HG03469 (cell line): ENCODE data around the gene ENOX1.
"Not testable (repeated sequence)": the region's sequence is repeated elsewhere in the genome, so short reads cannot be mapped to it uniquely, and the experiment has no call there.

ENCODE experiments used
- ATAC-seq: cut with Tn5 transposase; IDR thresholded peaks from one replicate; pipeline ENCODE4 v1.9.1; 2021; ENCODE audit warnings: mild to moderate bottlenecking, moderate library complexity, moderate number of reproducible peaks; ENCODE audit not compliant: unreplicated experiment

Gene ENOX1

GRCh38 chr13:43786766-43787517, at the start of gene ENOX1:
Gene ENOX1, minus strand, starts transcription at chr13:43786972.
- no peak for ATAC-seq

DNA sequence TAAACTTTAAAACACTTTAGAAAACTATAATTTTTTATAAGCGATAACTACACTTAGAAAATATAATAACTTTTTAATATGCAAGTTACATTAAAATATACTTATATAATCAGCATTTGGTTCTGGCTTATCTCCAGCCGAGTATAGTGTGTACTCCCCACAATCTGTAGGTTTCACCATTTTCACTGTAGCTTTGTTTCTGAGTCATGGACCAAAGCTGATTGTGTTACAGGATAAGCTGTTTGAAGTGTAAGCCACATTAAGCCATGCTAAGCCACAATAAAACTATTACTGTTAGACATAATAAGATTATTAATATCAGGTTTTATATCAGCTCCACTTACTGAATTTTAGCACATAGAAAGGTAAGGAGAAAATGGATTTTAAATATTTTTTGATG, 48.9 kb upstream of the ENOX1 start:
- ATAC-seq: no peak

GRCh38 chr13:43831088-43831487, 44.3 kb upstream of the ENOX1 start:
- ATAC-seq: no peak

DNA sequence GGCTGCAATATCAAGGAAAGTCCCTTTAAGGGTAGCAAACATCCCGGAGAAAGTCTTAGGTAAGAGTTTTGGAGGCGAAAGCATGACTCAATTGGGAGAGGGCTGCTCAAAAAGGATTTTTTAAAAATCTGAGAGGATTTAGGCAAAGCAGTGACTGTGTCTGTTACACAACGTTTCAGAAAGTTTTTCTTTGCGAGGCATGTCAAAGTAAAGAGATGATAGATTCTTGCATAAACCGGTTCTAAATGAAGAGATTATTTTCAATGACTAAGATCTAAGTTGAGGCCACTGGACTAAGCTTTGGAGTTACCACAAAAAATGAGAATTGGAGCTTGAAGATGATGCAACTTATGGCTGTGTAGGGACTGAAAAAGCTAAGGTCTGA, 43.7 kb upstream of the ENOX1 start:
- no peak for ATAC-seq

DNA sequence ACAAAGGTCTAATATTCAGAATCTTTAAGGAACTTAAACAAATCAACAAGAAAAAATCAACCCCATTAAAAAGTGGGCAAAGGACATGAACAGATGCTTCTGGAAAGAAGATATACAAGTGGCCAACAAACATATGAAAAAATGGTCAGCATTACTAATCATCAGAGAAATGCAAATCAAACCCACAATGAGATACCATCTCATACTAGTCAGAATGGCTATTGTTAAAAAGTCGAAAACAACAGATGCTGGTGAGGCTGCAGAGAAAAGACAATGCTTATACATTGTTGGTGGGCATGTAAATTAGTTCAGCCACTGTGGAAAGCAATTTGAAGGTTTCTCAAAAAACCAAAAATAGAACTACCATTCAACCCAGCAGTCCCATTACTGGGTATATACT, 37.9 kb upstream of the ENOX1 start:
- not testable (repeated sequence) for ATAC-seq

DNA sequence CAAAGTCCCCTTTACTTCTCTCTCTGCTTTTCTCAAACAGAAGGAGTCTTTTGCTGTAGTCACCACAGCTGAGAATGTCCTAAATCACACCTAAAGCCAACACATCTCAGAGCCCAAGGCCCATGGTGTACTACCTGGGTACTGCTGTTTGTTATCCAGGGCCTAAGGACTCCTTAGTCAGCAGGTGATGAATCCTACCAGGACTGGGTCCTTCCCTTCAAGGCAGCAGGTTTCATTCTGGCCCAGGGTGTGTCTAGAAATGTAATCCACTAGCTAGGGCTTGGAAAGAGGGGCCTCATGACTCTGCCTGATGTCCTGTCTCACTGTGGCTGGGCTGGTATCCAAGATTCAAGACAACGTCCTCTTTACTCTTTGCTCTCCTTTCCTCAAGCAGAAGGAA, 36.2 kb upstream of the ENOX1 start:
- ATAC-seq: no peak

DNA sequence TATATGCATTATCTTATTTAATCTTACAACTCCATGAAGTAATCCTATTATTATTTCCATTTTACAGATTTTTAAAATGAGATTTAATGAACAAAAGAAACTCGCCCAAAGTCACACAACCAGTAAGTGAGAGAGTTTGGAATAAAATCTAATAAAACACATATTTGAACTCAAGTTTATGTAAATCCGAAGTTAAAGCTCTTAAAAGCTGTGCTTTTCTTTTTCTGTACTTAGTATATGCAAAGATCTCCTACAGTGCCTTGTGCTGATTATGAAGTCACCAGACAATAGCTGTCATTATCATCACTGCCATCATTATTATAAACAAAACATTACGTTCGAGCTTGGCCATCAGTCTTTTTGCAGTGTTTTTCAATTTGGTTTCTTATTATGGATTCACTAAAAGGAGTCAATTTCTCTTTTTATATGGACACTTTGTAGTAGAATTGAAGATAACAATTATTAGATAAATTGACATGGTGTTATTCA, 29.7 kb upstream of the ENOX1 start:
- no peak for ATAC-seq

DNA sequence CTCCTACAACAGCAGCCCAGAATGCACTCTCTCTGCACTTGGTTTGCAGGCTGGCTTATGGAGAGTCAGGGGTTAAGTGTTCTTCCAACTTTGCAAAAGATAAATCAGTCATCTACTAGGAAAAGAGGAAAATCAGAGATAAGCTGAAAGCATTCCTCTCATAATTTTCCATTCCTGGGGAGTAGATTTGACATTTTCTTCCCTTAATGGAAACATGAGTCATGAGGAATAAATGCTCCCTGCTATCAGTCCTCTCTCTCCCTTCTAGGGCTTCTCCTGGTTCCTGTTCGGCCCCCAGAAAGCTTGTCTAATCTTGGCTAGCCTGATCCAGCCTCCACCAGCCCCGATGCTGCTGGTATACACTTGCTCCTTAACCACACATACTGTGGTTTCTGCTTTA, 28.4 kb upstream of the ENOX1 start:
- ATAC-seq: no peak

GRCh38 chr13:43808676-43809075, 21.9 kb upstream of the ENOX1 start:
- ATAC-seq: no peak

DNA sequence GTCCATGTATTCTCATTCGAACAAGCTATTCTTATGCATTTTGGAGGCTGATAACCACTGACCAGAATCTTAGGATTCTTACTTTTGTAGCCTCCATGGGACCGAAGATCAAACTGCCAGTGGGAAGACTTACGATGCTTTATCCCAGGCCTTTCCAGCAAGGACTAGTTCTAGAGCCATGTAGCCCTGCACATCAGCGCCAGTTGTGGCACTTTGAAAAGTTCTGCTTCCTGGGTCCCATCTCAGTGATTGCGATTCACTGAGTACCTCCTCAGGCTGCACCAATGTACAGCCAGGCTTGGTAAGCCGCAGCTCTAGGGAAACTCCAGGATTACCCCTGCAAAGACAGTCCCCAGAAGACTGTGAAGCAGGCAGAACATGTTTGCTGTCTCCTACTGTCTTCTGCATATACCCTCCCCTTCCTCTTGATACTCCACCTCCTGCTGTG, 18.9 kb upstream of the ENOX1 start:
- ATAC-seq: no peak

GRCh38 chr13:43805071-43805468, 18.3 kb upstream of the ENOX1 start:
- no peak for ATAC-seq

GRCh38 chr13:43804461-43805070, 17.8 kb upstream of the ENOX1 start:
- ATAC-seq: no peak

GRCh38 chr13:43802511-43802910, 15.7 kb upstream of the ENOX1 start:
- no peak for ATAC-seq

DNA sequence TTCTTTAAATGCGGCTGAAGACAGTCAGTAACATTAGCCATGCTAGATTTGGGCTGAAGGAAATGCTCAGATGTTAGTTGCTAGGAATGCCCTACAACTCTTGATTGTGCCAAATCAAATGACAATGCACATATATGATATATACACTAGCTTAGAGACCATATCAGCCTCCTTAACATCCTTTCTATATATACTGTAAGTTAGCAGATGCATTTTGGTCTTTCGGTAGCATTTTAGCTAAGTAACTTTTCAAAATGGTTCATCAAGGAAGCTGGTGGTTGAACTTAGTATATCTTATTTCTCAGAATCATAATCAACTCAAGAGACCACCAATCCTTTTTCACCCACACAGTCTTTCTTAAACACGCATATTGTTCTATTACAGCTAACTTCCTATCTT, 14.1 kb upstream of the ENOX1 start:
- ATAC-seq: no peak

DNA sequence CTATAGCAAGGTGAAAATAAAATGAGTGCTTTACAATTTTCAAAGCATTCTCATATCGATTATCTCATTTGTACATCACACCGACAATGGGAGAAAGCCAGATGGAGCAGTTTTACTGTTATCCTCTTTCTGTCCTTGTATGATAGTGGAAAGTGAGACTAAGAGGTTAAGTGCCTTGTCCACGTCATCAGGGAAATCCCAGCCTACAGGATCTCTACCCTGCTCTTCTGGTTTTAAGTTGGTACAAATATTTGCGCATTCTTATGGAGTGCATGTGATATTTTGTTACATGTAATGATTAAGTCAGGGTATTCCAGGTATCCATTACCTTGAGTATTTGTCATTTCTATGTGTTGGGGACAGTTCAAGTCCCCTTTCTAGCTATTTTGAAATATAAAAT, 12.4 kb upstream of the ENOX1 start:
- no peak for ATAC-seq

DNA sequence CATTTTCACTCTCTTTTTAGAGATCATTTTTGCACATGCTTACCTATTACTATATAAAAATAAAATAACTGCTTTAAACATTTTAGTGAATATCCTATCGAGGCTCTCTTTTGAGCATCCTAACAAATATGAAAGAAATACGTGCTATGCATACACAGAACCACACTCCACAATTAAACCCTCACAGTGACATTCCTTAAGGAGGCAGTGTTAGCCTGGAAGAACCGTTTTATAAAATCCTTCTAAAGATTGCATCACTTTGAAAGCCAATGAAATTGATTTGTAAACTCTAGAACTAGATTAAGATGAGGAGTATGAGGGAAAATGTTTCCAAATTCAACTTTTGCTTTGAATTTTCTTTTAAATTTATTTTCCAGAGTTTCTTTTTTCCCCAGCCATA, 11.1 kb upstream of the ENOX1 start:
- no peak for ATAC-seq

DNA sequence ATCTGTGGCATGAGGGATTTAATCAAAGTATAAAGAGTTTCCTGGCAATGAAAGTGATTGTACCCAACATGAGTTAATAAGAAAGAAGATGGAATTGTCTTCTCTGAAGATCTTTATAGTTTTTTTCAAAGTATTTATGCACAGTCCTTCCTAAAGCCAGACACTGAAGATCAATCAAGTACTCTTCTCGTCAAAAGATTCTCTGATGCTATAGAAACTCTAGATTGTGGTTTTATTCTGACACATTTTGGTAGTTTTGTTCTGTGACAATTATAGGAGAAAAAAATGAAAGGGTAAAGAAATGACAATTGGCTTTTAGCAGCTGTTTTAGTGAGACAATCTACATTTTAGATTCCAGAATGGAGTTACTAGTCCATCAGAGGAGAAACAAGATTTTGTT, 10.4 kb upstream of the ENOX1 start:
- ATAC-seq: no peak

DNA sequence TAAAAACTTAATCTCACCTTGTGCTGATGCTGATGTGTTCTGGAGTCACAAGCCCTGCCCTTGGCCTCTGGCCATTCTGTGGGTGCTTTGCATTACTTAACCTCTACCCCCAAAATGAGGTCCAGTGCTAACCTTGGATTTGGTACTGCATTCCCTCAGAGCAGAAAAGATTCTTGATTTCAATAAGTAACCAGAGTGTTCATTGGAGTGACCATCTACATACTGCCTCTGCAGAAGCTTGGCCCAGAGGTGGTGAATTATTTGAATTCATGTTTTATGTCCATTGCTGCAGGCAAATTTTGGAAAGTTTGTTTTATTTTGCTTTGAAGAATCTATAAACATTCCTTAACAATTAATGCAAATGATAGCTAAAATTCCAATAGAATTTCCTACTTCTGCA, 7.6 kb upstream of the ENOX1 start:
- ATAC-seq: no peak

- no peak for ATAC-seq
Observed at GRCh38 chr13:43792076-43792881, 5.5 kb upstream of the ENOX1 start.

DNA sequence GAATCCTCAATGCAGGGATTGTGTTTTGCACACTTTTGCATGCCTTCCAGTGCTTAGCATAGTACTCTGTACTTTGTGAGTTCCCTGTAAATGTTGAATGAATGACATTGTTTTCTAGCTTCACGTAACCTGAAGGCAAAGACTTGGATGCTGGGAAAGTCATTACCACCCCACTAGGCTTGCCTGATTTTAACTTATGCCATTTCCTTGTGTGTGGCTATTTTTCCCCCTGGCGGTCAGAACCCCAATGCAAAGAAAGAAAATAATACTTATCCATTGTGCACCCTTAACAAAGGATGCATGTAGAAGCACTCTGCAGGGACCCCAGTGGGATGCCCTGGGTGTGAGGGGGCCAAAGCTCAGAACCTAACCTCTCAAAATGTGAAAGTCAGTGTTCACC, 1.2 kb upstream of the ENOX1 start:
- no peak for ATAC-seq

GRCh38 chr13:43787518-43787891, 733 bp upstream of the ENOX1 start:
- ATAC-seq: no peak

DNA sequence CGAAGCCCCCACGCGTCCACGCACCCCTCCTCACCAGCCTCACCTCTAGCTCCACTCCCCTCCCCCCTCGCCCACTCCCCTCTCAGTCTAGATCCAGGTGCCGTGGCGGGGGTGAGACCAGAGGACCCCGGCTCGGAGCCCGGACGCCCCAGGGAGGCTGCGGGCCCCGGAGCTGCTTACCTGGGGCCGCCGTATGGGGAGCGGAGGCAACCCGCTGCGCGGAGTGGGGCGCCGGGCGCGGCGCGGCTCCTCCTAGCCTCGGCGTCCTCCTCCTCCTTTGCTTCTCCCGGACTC, 353 bp downstream of the ENOX1 start:
- no peak for ATAC-seq
